Activated CD4-positive, alpha-beta memory T cell treated with anti-CD3 and anti-CD28 coated beads for 36 hours (primary cell): ENCODE data around the gene VEGFD. TPM values are rescaled to one million over a fixed set of nuclear protein-coding genes. Genes with fewer than 3 reads are reported as not detected.

Experiments used
- CTCF ChIA-PET: fragments of 350-600 bp; sonication (Branson Sonifier 250); formaldehyde crosslinking; loops from one replicate; lab custom pipeline; 2021; ENCODE audit warnings: antibody characterized with exemption, inconsistent platforms; lab: Charles Lee
- POLR2A ChIA-PET: fragments of 350-600 bp; sonication (Branson Sonifier 250); formaldehyde crosslinking; loops from one replicate; lab custom pipeline; 2021; ENCODE audit warnings: antibody characterized with exemption; lab: Charles Lee
- DNase-seq: peaks from one replicate; pipeline ENCODE4 v3.0.0-alpha.2; 2020
- H3K27ac Mint-ChIP-seq: one replicate; pipeline ENCODE4 v1.8.0; 2021; ENCODE audit warnings: mixed read lengths
- H3K27me3 Mint-ChIP-seq: one replicate; pipeline ENCODE4 v1.8.0; 2021; ENCODE audit warnings: mixed read lengths
- H3K36me3 Mint-ChIP-seq: one replicate; pipeline ENCODE4 v1.8.0; 2021; ENCODE audit warnings: mixed read lengths
- H3K4me1 Mint-ChIP-seq: one replicate; pipeline ENCODE4 v1.8.0; 2021; ENCODE audit warnings: low read depth, mixed read lengths
- H3K4me3 Mint-ChIP-seq: one replicate; pipeline ENCODE4 v1.8.0; 2021; ENCODE audit warnings: mild to moderate bottlenecking, mixed read lengths
- H3K9me3 Mint-ChIP-seq: one replicate; pipeline ENCODE4 v1.8.0; 2021; ENCODE audit warnings: mixed read lengths
- intact Hi-C: fragments of 100-400 bp; cut with micrococcal nuclease; formaldehyde crosslinking; loops from one replicate; pipeline ENCODE4 v1.15.1; 2023
- total RNA-seq, 2 experiments: library from RNA; stranded (reverse); gene quantifications; one replicate each; pipeline ENCODE4 v1.2.3, GENCODE V29; 2021

Gene VEGFD
- total RNA-seq, 2 experiments from 2014 or later: not detected

- intact Hi-C loops: no loop called here
- Mint-ChIP-seq H3K4me1 (no peaks in the 10 kb centered on the region), H3K27me3 (no peaks in the 10 kb centered on the region), H3K9me3 (no peaks in the 10 kb centered on the region), H3K4me3 (no peak overlapping the region), H3K36me3 (no peaks in the 10 kb centered on the region), H3K27ac (no peak overlapping the region)
- ChIA-PET CTCF (interaction anchor here (0.6 to 2.4 kb wide), 4 partner anchors 116 to 1313 kb away, joined by 3 to 11 read pairs (median 6); no protein-coding TSS in a partner anchor), POLR2A (no interaction called here)
- no peak for DNase-seq
Observed at GRCh38 chrX:15350329-15350996, 33.8 kb downstream of the VEGFD start.

DNA sequence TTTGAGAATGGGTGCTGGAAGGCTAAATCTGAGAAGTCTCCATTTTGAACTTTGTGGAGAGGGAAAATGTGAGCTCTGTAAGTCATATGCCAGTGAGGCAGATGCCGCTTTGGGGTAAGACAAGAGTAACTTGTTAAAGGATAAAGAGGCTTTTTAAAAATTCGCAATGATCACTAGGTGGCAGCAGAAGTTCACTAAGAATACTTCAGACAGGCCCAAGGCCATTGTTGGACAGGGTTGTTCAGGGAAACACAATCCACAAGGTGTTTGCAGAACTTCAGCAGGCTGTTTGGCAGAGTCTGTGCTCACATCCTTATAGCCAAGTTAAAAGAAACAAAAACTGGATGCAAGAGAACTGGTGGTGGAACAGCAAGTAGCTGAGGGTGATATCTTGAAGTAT lies 35.2 kb downstream of the VEGFD start:
- Mint-ChIP-seq H3K9me3 (no peaks in the 10 kb centered on the region), H3K4me3 (no peak overlapping the region), H3K27me3 (peaks cover 1% of the 10 kb centered on the region), H3K4me1 (no peaks in the 10 kb centered on the region), H3K36me3 (no peaks in the 10 kb centered on the region), H3K27ac (no peak overlapping the region)
- intact Hi-C loops: loop anchor here (1.0 kb wide), 2 partner anchors 119 to 216 kb away; no protein-coding TSS in a partner anchor
- CTCF ChIA-PET: interaction anchor here (0.6 to 3.4 kb wide), 11 partner anchors 9 to 216 kb away, joined by 3 to 11 read pairs (median 5); partner anchors contain the start of genes PIGA and PIR
- POLR2A ChIA-PET: no interaction called here
- DNase-seq: no peak

DNA sequence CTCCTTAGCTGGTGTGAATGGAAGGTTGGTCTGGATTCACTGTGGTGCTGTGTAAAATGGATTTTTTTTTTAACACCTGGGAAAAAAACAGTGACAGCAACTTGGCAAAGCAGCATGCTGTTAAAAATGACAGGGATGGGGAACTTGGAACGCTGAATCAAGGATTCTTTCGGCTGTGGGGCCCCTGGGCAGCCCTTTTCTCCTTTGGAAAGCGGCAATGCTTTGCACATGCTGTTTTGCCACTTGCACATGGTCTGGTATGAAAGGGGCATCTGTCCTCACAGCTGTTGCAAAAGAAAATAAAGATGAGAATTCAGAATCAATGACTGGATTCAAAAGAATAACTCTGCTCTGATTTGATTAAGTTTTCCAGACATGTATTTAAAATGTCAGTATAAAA lies 38.2 kb downstream of the VEGFD start:
- Mint-ChIP-seq H3K27ac (no peak overlapping the region), H3K4me1 (no peaks in the 10 kb centered on the region), H3K9me3 (no peaks in the 10 kb centered on the region), H3K27me3 (peaks cover 4% of the 10 kb centered on the region), H3K36me3 (no peaks in the 10 kb centered on the region), H3K4me3 (no peak overlapping the region)
- ChIA-PET POLR2A (no interaction called here), CTCF (interaction anchor here (1.9 kb wide), 1 partner anchor 122 kb away, joined by 5 read pairs; no protein-coding TSS in a partner anchor)
- intact Hi-C loops: no loop called here
- no peak for DNase-seq

GRCh38 chrX:15344106-15344505 lies 40.1 kb downstream of the VEGFD start:
- intact Hi-C loops: no loop called here
- Mint-ChIP-seq H3K4me3 (no peak overlapping the region), H3K4me1 (no peaks in the 10 kb centered on the region), H3K9me3 (no peaks in the 10 kb centered on the region), H3K36me3 (no peaks in the 10 kb centered on the region), H3K27ac (no peak overlapping the region), H3K27me3 (peaks cover 4% of the 10 kb centered on the region)
- no peak for DNase-seq
- ChIA-PET CTCF (no interaction called here), POLR2A (no interaction called here)

- H3K36me3 Mint-ChIP-seq: no peaks in the 10 kb centered on the region
- peaks cover 4% of the 10 kb centered on the region for H3K27me3 Mint-ChIP-seq
- ChIA-PET POLR2A (no interaction called here), CTCF (no interaction called here)
- DNase-seq: no peak
- no peak overlapping the region for H3K4me3 Mint-ChIP-seq
- no peaks in the 10 kb centered on the region for H3K9me3 Mint-ChIP-seq
- H3K4me1 Mint-ChIP-seq: no peaks in the 10 kb centered on the region
- H3K27ac Mint-ChIP-seq: no peak overlapping the region
- intact Hi-C loops: no loop called here
Observed at GRCh38 chrX:15343075-15343476, 41.1 kb downstream of the VEGFD start.

DNA sequence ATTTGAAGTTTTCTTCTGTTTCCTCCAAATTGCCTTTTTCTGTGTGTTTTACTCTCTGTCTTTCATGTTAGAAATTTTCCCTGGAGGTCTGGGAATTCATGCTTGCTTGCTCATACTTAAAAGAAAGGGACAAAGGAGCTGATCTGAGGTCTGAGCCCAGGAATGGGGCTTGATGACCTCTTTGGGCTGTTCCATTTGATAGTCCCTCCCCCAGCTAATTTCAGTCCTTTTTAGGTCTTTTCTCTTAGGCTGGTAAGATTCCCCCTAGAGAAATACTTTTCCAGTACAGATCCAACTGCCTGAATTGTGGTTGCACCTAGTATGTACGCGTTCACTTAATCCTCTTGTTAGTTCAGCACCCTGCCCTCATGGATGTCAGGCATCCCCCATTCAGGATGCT lies 43.3 kb downstream of the VEGFD start:
- peaks cover 5% of the 10 kb centered on the region for H3K27me3 Mint-ChIP-seq
- CTCF ChIA-PET: no interaction called here
- intact Hi-C loops: no loop called here
- H3K4me1 Mint-ChIP-seq: peaks cover 6% of the 10 kb centered on the region
- no peak overlapping the region for H3K4me3 Mint-ChIP-seq
- no peak for DNase-seq
- no peaks in the 10 kb centered on the region for H3K36me3 Mint-ChIP-seq
- POLR2A ChIA-PET: no interaction called here
- no peak overlapping the region for H3K27ac Mint-ChIP-seq
- H3K9me3 Mint-ChIP-seq: no peaks in the 10 kb centered on the region

DNA sequence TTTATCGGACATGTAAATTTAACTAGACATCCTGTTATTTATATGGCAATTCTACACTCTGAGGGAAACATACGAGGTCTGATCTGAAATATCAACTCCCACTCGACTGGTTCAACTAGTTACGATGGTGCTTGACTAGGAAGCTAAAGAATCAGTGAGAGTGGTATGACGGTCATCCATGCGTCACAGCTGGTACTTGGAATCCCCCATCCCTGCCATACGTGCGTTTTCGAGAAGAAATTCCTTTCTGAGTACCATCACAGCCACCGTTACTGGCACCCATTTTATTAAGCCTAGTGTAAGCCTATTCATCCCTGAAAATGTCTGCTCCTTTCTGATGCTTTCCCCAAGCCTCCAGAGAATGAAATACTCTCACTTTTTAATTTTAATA lies 48.2 kb downstream of the VEGFD start:
- Mint-ChIP-seq H3K9me3 (no peaks in the 10 kb centered on the region), H3K27me3 (peaks cover 2% of the 10 kb centered on the region), H3K4me1 (peaks cover 13% of the 10 kb centered on the region), H3K4me3 (peak overlapping the region; percentile 90), H3K36me3 (peaks cover 4% of the 10 kb centered on the region), H3K27ac (peak overlapping the region; percentile 85)
- CTCF ChIA-PET: interaction anchor here (1.0 kb wide), 1 partner anchor 13 kb away, joined by 5 read pairs; no protein-coding TSS in a partner anchor
- DNase-seq: peak; percentile 72
- intact Hi-C loops: loop anchor here (5.0 to 10.0 kb wide), 6 partner anchors 401 to 1684 kb away; partner anchors contain the start of genes AP1S2, CA5B, CTPS2 and GEMIN8
- POLR2A ChIA-PET: no interaction called here

DNA sequence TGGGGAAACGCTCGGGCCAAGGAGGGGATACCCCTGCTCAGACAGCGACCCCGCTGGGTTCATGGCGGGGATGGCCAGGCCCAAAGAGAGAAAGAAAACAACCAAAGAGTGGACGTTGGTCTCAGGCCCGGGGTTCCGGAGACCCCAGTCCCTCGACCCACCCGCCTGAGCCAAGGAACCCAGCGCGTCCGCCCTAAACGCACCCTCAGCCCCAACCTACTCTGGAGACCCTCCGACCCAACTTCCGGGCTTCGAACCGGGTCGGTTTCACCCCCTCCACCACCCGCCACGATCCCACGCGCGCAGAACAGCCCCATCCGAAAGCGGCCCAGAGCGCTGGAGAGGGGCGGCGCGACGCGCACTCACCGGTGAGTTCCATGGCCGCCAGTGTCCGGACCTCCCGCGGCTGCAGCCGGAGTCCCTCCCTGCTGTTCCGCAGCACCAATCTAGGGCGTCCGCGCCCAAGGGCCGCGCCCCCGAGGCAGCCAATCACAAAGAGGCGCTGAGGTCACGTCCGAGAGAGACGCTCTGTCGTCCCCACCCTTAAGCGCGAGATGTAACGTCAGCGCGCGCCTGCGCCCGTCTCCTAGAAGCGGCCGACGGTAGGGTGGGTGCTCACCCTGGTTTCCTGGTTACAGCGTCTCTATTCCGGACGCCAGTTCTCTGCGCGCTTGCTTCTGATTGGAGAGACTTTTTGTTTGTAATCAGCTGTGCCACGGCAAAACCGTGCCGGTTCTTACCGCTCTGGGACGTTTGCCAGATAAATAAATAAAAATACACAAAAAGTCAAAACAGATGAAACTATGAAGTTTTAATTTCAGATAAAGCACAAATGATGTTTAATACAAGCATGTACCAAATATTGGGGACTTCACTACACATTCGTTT lies 48.8 kb downstream of the VEGFD start, which contains the start of gene PIGA:
PIGA (minus strand) TSS at position 389 of the 888 bp plus-strand sequence. CDS start 3,593 bp downstream, outside the sequence.
- Mint-ChIP-seq H3K9me3 (no peaks in the 10 kb centered on the region), H3K4me1 (peaks cover 13% of the 10 kb centered on the region), H3K4me3 (peak within 1 kb of the TSS; percentile 90), H3K27ac (peak within 1 kb of the TSS; percentile 88), H3K27me3 (peaks cover 2% of the 10 kb centered on the region), H3K36me3 (peaks cover 4% of the 10 kb centered on the region)
- ChIA-PET POLR2A (no interaction called here), CTCF (interaction anchor here (0.6 to 1.0 kb wide), 2 partner anchors 14 to 163 kb away, joined by 4 to 5 read pairs; no protein-coding TSS in a partner anchor)
- peak; percentile 94 for DNase-seq
- intact Hi-C loops: loop anchor here (1.0 to 10.0 kb wide), 10 partner anchors 35 to 1683 kb away; partner anchors contain the start of genes AP1S2, CA5B, CTPS2 and FANCB

DNA sequence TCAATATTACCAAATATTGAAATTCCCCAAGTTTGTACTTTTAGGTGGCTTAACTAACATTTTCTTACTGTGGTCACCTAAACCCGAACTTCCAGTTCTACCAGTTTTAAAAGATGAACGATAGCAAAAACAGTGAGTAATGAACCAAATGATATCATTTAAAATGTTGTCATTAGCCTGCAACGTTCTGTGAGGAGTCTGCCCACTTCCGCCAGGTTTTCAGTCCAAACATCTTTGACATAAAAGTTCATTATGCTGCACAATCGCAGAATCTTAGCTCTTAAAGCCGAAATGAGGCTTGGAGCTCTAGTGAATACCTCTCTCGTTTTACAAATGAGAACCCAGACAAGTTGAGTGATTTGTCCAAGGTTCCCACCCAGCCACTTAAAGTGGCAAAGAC lies 49.7 kb downstream of the VEGFD start:
- H3K36me3 Mint-ChIP-seq: peaks cover 4% of the 10 kb centered on the region
- peaks cover 2% of the 10 kb centered on the region for H3K27me3 Mint-ChIP-seq
- H3K4me1 Mint-ChIP-seq: peaks cover 13% of the 10 kb centered on the region
- POLR2A ChIA-PET: interaction anchor here (0.6 kb wide), 1 partner anchor 403 kb away, joined by 3 read pairs; the partner anchor contains the start of gene CA5B
- CTCF ChIA-PET: interaction anchor here (0.6 kb wide), 1 partner anchor 164 kb away, joined by 4 read pairs; no protein-coding TSS in a partner anchor
- intact Hi-C loops: loop anchor here (2.0 to 10.0 kb wide), 4 partner anchors 176 to 1380 kb away; partner anchors contain the start of genes AP1S2, CTPS2, GEMIN8 and SYAP1
- H3K4me3 Mint-ChIP-seq: peak overlapping the region; percentile 90
- H3K27ac Mint-ChIP-seq: peak overlapping the region; percentile 88
- DNase-seq: peak; percentile 24
- H3K9me3 Mint-ChIP-seq: no peaks in the 10 kb centered on the region

- peaks cover 5% of the 10 kb centered on the region for H3K4me1 Mint-ChIP-seq
- no peaks in the 10 kb centered on the region for H3K27me3 Mint-ChIP-seq
- CTCF ChIA-PET: interaction anchor here (1.1 kb wide), 1 partner anchor 29 kb away, joined by 3 read pairs; no protein-coding TSS in a partner anchor
- H3K4me3 Mint-ChIP-seq: no peak overlapping the region
- H3K36me3 Mint-ChIP-seq: peaks cover 10% of the 10 kb centered on the region
- H3K9me3 Mint-ChIP-seq: no peaks in the 10 kb centered on the region
- no peak overlapping the region for H3K27ac Mint-ChIP-seq
- intact Hi-C loops: no loop called here
- POLR2A ChIA-PET: no interaction called here
- no peak for DNase-seq
Observed at GRCh38 chrX:15328821-15329220, 55.4 kb downstream of the VEGFD start.

DNA sequence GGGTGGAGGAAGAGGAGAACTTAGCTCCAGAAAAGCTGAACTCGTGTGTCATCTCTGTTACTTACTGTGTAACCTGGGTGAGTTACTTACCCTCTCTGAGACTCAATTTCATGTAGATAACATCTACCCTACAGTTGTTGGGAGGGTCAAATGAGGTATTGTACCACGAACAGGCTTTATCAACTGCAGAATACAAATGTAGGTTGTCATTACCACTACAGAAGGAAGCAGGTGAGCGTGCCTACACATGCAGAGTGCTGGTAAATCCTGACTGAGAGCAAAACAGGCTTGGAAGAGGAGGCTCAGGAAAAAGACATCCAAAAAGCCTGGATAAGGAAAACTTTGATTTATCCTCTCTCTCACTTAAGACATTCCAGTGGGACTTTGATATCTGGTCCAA lies 56.1 kb downstream of the VEGFD start:
- CTCF ChIA-PET: no interaction called here
- peaks cover 14% of the 10 kb centered on the region for H3K36me3 Mint-ChIP-seq
- H3K27ac Mint-ChIP-seq: no peak overlapping the region
- no peaks in the 10 kb centered on the region for H3K27me3 Mint-ChIP-seq
- no peaks in the 10 kb centered on the region for H3K9me3 Mint-ChIP-seq
- no peak overlapping the region for H3K4me3 Mint-ChIP-seq
- DNase-seq: no peak
- POLR2A ChIA-PET: no interaction called here
- peaks cover 5% of the 10 kb centered on the region for H3K4me1 Mint-ChIP-seq
- intact Hi-C loops: no loop called here
